Endometrial microvascular endothelial cells (primary cell): ENCODE data around the gene CCDC127. TPM values are rescaled to one million over a fixed set of nuclear protein-coding genes. Genes with fewer than 3 reads are reported as not detected.
"Not testable (repeated sequence)": the region's sequence is repeated elsewhere in the genome, so short reads cannot be mapped to it uniquely, and the experiment has no call there.

Experiments
- in situ Hi-C: cut with HindIII; loops from 2 replicates; pipeline ENCODE4 v1.10.0; 2017; ENCODE audit warnings: low sequenced_read_pairs, low pct_unique_long_range_greater_than_20kb; ENCODE audit errors: inconsistent ontology term
- total RNA-seq: library from RNA; depleted of rRNA; stranded (reverse); fragments of >200 nt; gene quantifications from one replicate; pipeline ENCODE4 v1.2.3, GENCODE V29; 2015; ENCODE audit errors: inconsistent ontology term

The CCDC127 gene
- total RNA-seq, 1 donor from 2014 or later = 5.6 TPM

DNA sequence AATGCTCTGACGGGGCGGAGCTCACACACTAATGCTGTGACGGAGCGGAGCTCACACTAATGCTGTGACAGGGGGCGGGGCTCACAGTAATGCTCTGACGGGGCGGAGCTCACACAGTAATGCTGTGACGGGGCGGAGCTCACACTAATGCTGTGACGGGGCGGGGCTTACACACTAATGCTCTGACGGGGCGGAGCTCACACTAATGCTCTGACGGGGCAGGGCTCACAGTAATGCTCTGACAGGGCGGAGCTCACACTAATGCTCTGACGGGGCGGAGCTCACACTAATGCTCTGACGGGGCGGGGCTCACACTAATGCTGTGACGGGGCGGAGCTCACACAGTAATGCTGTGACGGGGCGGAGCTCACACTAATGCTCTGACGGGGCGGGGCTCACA is 53.2 kb downstream of the CCDC127 start:
- in situ Hi-C loops = not testable (repeated sequence)

DNA sequence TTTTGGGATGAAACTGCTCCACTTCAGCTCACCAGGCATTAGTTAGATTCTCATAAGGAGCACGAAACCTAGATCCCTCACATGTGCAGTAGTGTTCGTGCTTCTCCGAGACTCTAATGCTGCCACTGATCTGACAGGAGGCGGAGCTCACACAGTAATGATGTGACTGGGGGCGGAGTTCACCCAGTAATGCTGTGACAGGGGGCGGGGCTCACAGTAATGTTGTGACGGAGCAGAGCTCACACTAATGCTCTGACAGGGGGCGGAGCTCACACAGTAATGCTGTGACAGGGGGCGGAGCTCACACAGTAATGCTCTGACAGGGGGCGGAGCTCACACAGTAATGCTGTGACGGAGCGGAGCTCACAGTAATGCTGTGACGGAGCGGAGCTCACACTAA is 53.7 kb downstream of the CCDC127 start:
- in situ Hi-C loops = no loop called here

DNA sequence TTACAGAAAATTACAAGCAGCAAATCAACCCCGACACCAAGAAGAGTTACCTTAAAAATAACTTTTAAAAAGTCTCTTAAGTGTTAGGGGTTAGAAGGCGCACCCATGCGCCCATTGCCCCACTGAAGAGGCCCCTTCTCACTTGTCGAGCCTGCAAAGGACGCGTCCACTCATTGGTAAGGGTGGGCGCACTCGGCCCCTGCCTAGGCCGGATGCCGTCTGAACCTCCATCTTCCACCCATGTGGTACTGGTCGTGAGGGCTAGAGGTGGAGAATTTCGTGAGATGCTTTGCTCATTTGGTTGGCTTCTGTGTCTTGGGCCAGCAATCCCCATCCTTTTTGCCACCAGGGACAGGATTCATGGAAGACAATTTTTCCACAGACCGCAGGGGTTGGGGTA is 54.1 kb downstream of the CCDC127 start:
- in situ Hi-C loops = no loop called here

DNA sequence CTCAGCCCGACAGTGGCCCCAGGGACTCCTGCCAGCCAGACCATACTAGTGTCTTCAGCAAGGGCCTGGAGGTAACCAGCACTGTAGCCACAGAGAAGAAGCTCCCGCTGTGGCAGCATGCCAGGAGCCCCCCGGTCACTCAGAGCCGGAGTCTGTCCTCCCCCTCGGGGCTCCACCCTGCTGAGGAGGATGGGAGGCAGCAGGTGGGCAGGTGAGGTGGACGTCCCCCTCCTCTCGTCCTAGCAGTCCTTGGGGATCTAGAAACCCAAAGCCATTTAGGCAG is 54.7 kb downstream of the CCDC127 start:
- in situ Hi-C loops = no loop called here

DNA sequence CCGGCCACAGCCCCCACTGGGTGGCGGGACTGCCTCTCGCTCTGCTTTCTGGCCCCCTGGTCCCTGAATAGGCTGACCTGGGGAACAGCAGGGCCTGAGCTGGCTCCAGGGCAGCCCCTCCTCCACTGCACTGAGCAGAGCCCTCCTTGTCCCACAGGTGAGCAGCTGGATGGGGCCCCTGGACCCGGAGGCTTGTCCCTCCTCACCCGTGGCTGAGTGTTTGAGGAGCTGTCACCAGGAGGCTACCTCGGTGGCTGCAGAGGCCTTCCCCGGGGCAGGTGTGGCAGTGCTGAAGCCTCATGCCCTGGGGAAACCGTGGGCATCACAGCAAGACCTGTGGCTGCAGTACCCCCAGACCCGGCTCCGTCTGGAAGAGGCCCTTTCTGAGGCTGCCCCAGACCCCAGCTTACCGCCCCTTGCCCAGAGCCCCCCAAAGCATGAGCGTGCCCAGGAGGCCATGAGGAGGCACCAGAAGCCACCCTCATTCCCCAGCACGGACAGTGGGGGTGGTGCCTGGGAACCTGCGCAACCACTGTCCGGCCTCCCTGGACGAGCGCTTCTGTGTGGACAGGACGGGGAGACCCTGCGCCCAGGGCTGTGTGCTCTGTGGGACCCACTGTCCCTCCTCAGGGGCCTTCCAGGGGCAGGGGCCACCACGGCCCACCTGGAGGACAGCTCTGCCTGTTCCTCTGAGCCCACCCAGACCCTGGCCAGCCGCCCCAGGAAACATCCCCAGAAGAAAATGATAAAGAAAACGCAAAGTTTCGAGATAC is 55.2 kb downstream of the CCDC127 start:
- in situ Hi-C loops = no loop called here

DNA sequence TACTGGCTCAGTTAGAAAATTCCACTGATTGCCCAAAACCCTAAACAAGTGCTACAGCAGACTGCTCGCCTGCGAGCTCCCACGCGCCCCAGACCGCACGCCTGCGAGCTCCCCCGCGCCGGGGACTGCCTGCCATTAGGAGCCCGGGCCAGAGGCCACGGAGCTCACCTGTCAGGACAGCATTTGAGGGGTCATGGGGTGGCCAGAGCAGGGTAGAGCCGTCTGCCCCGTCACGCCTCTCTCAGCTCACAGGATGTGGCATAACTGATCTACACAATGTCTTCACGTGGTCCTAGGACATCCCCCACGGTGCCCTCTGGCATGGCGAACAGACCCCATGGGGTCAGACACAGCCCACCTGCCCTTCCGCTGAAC is 55.8 kb downstream of the CCDC127 start:
- in situ Hi-C loops = no loop called here

DNA sequence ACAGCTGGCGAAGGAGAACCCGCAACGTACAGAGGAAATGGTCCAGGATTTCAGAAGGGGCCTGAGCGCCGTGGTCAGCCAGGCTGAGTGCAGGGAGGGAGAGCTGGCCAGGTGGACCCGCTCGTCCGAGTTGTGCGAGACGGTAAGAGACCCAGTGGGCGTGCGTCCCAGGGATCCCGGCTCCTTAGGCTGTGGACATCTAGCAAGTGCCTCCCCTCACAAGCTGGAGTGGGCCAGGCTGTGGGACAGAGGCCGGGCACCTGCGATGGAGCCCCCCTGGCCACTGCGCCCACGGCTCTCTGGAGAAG is 56.2 kb downstream of the CCDC127 start:
- in situ Hi-C loops = no loop called here

DNA sequence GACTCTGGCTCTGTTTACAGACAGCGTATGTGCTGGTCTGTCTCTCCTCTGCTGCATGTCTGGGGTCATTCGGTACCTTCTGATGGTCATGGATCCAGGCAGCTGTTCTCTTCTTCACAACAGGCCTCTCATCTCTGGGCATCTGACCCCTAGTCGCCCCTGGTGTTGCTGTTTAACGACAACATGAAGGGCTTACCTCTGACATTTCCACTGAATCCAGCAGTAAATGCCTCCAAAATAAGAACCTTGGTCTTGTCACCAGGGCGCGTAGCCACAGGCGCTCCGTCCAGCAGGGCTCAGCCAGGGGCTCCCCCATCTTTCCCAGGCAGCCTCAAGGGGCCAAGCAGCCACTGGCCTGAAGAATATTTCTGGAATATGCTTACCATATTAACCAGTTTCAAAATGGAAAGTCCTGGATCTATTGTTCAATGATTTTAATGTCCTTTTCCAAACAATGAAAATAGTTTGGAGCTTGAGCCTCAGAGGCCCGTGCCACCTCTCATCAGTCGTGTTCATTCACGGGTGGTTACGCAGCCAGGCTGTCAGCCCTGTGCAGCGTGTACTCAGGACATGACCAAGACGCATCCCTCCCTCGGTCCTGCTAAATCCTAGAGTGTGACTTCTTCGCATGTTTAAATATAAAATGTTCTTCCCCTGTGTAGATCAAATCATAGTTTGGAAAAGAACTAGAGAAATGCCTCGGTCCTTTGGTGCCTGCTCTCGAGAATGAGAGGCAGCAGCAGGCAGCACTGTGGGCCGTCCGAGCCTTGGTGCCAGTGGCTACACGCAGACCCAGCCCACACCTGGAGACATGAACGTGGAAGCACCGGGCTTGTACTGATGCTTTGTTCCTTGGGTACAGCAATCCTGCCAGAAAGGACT is 56.8 kb downstream of the CCDC127 start:
- in situ Hi-C loops = no loop called here

DNA sequence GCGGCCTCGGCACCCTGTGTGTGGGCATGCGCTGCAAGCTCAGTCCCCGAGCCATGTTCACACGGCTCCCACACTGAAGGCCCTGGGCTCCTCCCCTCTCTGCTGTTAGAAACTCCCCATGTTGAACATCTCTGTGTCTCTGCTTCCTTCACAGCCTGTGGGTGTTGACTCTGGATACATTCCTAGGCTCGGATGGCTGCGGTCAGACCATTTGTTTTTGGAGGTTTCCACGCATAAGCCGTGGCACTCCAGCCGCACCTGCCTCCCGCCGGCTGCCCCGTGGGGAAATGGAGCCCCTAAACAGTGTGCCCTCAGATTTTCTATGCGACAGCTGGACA is 57.8 kb downstream of the CCDC127 start:
- in situ Hi-C loops = no loop called here

DNA sequence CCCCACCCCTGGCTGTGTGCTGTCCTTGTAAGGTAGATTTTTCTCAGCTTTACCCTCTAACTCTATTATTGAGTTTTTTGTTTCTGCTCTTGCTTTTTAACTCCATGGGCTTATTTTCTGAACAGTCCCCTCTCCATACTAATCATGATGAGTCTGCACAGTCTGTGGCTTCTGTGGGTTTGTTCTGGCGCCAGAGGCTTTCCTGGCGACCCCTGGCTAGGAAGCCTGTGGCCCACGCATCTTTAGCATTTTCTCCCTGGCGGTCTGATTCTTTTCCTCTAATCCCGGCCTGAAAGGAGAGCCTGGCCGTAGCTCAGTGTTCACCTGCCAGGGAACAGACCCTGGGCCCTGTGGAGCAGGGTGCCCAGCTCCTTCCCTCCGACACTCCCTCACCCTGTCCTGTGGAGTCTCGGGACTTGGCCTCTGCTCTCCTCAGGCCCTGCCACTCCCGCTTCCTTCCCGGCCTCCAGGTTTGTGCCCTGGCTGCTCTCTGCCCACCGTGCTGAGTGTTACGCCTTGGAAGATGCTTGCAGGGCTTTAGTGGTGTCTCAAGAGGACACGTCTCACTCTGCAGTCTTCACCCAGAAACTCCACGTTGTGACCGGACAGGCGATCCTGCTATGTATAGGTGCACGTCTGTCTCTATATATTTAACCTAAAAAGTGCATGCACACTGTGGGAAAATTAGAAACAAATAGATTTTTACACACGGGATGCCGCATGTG is 58.3 kb downstream of the CCDC127 start:
- in situ Hi-C loops = no loop called here

DNA sequence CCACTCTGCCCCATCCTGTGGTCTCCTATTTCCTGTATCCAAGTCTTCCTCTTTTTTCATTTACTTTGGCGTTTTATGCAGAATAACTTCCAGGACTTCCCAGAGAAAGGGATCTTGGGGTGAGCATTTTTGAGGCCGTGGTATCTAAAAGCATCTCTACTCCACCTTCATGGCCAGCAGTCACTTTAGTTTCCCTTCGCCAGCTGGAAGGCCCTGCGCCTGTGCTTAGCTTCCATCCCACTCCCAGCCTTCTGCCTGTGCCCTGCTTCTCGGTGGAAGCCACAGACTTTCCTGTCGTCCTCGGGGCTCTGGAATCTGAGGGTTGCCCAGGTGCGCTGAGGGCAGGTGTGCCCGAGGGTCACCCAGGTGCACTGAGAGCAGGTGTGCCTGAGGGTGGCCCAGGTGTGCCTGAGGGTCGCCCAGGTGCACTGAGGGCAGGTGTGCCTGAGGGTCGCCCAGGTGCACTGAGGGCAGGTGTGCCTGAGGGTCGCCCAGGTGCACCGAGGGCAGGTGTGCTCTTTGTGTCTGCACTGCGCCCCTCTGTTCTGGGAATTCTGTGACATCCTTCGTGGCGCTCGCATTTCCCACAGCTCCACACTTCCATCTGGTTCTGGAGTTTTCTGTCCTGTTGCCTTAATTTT is 59.0 kb downstream of the CCDC127 start:
- in situ Hi-C loops = no loop called here

DNA sequence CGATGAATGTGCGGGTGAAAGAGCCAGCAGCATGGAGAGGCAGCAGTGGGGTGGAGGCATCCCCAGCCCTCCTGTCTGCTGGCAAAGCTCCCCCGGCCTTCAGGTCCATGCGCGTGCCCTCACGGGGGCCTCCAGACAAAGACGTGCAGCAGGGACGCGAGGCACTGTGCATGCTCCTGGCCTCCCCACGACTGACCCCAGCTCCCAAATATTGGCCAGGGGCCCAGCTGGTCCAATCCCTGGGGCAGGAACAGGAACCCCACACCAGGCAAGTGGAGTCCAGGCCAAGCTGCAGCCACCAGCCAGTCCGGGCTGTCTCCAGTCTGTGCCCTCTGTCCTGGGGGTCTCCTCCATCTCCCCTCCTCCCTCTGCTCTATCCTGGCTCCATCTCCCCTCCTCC is 60.2 kb downstream of the CCDC127 start:
- in situ Hi-C loops = no loop called here

DNA sequence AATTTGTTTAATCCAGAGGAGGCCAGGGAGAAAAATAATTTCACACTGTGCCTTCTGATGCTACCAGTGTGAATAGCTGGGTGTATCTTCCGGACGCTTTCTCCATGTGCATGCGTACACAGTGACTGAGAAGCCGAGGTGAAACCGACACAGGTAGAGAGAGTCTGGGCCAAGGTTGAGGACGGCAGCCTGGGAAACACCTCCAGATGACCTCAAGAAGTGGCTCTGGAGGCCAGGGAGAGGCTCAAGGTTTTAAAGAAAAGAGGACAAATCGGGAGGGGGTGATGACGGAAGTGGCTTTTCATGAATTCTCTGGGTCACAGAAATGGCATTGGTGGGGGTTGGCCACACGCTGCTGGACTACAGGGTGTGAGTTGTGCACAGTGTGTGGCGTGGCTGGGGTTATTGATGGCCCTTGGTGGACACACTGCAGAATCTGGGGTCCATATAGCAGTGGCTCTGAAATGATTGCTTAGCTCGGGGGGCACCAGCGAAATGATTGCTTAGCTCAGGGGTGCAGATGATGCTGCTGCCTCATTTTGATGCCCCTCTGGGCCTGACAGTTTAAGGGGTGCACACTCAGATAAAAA is 60.7 kb downstream of the CCDC127 start:
- in situ Hi-C loops = no loop called here

DNA sequence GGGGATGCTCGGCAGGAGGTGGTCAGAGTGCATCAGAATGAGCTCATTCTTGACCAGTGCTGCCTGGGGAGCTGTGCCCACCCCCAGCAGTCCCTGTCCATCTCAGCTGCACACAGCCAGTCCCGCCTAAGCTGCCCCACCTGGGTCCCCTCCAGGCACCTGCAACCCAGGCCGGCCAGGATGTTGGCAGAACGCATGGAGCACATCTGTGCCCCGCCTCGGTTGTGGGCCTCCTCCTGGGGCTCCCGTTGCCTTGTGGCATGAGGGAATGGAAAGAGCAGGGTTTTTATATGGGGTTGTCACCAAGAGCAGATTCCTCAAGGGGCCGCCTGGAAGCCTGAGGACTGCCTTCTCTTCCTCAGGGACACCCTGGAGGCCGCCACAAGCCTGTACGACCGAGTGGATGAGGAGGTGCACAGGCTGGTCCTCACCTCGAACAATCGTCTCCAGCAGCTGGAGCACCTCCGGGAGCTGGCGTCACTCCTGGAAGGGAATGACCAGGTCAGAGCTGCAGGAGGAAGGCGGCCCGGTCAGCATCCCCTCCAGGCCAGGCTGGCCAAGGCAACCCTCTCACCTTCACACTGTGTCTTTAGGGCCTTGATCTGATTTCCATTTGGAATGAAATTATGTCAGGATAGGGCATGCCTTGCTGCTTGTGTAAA is 61.4 kb downstream of the CCDC127 start:
- in situ Hi-C loops = no loop called here

DNA sequence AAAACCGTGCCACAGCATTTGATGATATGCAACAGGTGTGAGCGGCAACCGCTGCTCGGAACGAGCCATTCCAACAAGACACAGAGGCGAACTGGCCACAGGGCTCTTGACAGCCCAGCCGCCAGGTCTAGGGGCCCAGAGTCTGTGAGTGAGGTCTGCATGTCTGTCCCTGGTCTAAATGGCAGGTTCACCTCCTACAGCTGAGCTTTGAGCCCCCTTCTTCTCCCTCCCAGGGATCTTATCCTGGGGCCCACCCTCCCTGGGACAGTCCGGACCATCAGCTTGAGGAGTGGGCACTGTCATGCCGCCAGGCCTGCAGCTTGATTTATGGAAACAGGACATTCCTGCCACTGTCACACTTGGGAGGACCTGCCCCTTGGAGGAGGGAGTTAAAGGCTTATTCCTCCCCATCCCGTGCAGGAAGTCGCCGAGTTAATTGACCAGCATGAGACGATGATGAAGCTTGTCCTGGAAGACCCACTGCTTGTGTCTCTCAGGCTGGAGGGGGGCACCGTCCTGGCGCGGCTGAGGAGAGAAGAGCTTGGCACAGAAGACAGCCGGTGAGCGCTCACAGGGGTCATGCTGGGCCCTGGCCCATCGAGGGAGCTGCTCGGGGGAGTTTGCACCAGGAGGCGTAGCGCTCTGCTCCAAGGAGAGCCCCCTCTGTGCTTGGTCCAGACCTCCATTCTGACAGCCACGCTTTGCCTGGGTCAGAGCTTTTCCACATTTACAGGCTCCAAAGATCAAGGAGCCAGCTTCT is 62.1 kb downstream of the CCDC127 start:
- in situ Hi-C loops = no loop called here

DNA sequence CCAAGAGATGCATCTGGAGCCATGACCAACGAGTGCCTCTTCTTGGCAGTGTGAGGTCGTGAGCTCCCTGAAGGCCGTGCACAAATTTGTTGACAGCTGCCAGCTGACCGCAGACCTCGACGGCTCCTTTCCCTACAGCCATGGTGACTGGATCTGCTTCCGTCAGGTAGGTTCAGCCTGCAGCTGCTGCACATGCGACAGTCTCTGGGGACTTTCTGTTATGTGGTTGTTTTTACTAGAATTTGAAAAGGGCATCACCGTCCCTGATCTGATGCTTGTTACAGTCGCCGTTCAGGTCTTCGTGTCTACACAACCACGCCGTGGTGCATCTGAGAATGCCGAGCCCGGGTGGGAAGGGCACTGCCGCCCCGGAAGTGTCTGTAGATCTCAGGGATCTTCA is 63.1 kb downstream of the CCDC127 start:
- in situ Hi-C loops = no loop called here

DNA sequence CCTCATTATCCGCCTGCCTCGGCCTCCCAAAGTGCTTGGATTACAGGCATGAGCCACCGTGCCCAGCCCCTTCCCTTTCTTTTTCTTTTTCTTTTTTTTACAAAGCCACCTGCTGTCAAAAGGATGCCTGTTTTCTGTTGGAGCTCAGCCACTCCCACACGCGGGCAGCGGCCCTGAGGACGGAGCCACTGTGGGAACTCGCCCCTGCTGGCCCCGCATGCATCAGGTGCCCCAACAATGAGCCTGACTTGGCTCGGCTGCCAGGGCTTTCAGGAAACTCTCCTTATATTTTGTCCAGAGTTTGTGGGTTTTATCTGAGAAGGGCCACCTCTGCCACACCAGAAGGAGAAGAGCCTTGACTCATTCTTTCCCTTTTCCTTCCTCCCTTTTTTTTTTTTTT is 63.7 kb downstream of the CCDC127 start:
- in situ Hi-C loops = no loop called here

DNA sequence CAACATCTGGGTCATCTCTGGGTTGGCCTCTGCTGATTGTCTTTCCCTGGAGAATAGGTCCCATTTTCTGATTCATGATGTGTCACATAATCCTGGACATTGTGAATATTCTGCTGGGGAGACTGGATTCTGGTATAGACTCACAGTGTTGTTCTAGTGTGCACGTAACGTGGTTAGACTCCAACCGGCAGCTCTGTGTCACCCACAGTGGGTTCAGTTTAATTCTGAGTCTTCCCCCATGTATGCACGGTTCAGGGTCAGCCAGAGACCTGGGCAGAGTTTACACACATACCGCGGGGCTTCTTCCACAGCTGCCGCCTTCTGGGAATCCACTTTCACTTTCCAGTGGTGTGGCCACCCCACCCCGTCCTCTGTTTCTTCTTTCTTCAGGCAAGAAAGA is 64.7 kb downstream of the CCDC127 start:
- in situ Hi-C loops = no loop called here
